Loucy (cell line): Measurements from ENCODE around the gene WDR75.

Experiments used
- CTCF ChIP-seq: fragments of 200-600 bp; sonication (generic); conservative IDR thresholded peaks from 2 replicates; pipeline ENCODE4 v1.5.1; 2014; ENCODE audit warnings: mild to moderate bottlenecking, antibody characterized with exemption, low read length
- EZH2phosphoT487 ChIP-seq: fragments of 200-600 bp; IDR thresholded peaks from 2 replicates; pipeline ENCODE4 v1.6.1; 2018; ENCODE audit warnings: antibody characterized with exemption, mild to moderate bottlenecking, moderate library complexity, borderline replicate concordance

GRCh38 chr2:189501487-189501886, 60.2 kb downstream of the WDR75 start:
- TF ChIP-seq CTCF (no peak), EZH2phosphoT487 (no peak)
